ENCODE results near the gene ITFG1.

GRCh38 chr16:47228241-47228640, 232.6 kb downstream of the ITFG1 start:
- no peak for TF ChIP-seq TCF7L2 (IDR thresholded peaks at IDR 0.05; ENCODE audit: borderline replicate concordance, low read depth, low read length)
- TF ChIP-seq, protein P1, sequence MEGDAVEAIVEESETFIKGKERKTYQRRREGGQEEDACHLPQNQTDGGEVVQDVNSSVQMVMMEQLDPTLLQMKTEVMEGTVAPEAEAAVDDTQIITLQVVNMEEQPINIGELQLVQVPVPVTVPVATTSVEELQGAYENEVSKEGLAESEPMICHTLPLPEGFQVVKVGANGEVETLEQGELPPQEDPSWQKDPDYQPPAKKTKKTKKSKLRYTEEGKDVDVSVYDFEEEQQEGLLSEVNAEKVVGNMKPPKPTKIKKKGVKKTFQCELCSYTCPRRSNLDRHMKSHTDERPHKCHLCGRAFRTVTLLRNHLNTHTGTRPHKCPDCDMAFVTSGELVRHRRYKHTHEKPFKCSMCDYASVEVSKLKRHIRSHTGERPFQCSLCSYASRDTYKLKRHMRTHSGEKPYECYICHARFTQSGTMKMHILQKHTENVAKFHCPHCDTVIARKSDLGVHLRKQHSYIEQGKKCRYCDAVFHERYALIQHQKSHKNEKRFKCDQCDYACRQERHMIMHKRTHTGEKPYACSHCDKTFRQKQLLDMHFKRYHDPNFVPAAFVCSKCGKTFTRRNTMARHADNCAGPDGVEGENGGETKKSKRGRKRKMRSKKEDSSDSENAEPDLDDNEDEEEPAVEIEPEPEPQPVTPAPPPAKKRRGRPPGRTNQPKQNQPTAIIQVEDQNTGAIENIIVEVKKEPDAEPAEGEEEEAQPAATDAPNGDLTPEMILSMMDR (tag by site-specific recombination; IDR thresholded peaks at IDR 0.05) = no peak
- TF ChIP-seq ELK4 (IDR thresholded peaks at IDR 0.05; ENCODE audit: borderline replicate concordance, low read depth, low read length) = no peak
- no peak for TF ChIP-seq TRIM28 (IDR thresholded peaks at IDR 0.05; ENCODE audit: borderline replicate concordance, low read length)
- TF ChIP-seq ZNF174 (tag by site-specific recombination; IDR thresholded peaks at IDR 0.05) = no peak
- TF ChIP-seq ZNF660 (tag by site-specific recombination; IDR thresholded peaks at IDR 0.05) = no peak
- TF ChIP-seq YY1 (tag by site-specific recombination; IDR thresholded peaks at IDR 0.05) = no peak
- TF ChIP-seq ZNF248 (tag by site-specific recombination; IDR thresholded peaks at IDR 0.05) = no peak

All from HEK293 (cell line).